ENCODE measurements around the gene MED10. TPM values are rescaled to one million over a fixed set of nuclear protein-coding genes. Genes with fewer than 3 reads are reported as not detected.
"Not testable (repeated sequence)": the region's sequence is repeated elsewhere in the genome, so short reads cannot be mapped to it uniquely, and the experiment has no call there.

The MED10 gene
- total and polyA plus RNA-seq, 4 donors: 18.9 to 34.3 (median 31.4) TPM

GRCh38 chr5:6370580-6370979 lies 7.8 kb downstream of the MED10 start:
- DNase-seq: no peak
- ATAC-seq (ENCODE audit: insufficient read depth, low FRiP score): no peak

DNA sequence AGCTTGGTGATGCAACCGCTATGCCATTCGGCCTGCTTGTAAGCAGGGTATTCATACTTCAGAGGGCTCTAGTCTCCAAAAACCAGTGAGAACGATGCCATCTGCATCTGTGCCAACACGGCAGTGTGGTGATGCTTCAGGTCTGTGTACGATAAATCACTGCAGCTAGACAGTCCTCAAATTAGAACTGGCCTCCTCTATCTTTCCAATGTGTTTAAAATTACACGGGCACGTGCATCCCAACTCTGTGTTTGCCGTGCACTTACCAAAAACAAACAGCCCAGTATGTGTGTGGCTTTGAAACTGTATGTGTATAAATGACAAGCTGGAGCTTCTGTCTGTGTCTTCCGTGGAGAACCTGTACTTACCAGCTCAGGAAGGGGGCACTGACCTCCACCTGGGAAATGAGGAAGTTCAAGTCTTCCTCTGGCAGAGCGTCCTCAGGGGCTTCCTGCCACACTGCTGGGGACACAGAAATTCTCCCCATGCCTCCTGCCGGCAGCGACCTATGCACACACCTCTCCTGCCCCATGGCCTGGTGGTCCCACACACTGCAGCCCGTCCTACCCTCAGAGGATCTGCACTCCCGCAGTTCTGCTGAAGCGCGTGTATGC lies 12.3 kb downstream of the MED10 start:
- TF ChIP-seq, protein P1, sequence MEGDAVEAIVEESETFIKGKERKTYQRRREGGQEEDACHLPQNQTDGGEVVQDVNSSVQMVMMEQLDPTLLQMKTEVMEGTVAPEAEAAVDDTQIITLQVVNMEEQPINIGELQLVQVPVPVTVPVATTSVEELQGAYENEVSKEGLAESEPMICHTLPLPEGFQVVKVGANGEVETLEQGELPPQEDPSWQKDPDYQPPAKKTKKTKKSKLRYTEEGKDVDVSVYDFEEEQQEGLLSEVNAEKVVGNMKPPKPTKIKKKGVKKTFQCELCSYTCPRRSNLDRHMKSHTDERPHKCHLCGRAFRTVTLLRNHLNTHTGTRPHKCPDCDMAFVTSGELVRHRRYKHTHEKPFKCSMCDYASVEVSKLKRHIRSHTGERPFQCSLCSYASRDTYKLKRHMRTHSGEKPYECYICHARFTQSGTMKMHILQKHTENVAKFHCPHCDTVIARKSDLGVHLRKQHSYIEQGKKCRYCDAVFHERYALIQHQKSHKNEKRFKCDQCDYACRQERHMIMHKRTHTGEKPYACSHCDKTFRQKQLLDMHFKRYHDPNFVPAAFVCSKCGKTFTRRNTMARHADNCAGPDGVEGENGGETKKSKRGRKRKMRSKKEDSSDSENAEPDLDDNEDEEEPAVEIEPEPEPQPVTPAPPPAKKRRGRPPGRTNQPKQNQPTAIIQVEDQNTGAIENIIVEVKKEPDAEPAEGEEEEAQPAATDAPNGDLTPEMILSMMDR (IDR thresholded peaks at IDR 0.05; ENCODE audit: control extremely low read depth, extremely low read depth): no peak
- Histone ChIP-seq H3K9ac (ENCODE audit: insufficient read depth in 1 of 2, low read length in 2 of 2) (no peak overlapping the region), H3K27me3 (ENCODE audit: control insufficient read depth in 3 of 3, insufficient read depth in 3 of 3, low read length in 2 of 3) (no peaks in the 10 kb centered on the region), H3K36me3 (ENCODE audit: control insufficient read depth in 4 of 4, insufficient read depth in 4 of 4, low read length in 4 of 4) (peaks cover 3 to 38% (median 10%) of the 10 kb centered on the region in 4 donors), H3K4me3 (no peak overlapping the region), H3K4me1 (ENCODE audit: control insufficient read depth in 5 of 5, insufficient read depth in 5 of 5, low read length in 5 of 5) (peaks cover 0 to 3% (median 0%) of the 10 kb centered on the region in 5 donors), H3K27ac (ENCODE audit: low read depth in 1 of 2, low read length in 1 of 2) (no peak overlapping the region), H3K9me3 (ENCODE audit: control insufficient read depth in 4 of 4, insufficient read depth in 3 of 4, low read length in 3 of 4) (peaks cover 0 to 2% (median 0%) of the 10 kb centered on the region in 4 donors)
- no peak for ATAC-seq (ENCODE audit: insufficient read depth, low FRiP score)
- DNase-seq: no peak
- WGBS, 2 donors: 47 to 67% methylated on average over 16 of the region's 16 CpGs

More at GRCh38 chr5:6370580-6370979, 7.8 kb downstream of the MED10 start:
- Histone ChIP-seq H3K36me3 (ENCODE audit: control insufficient read depth in 4 of 4, insufficient read depth in 4 of 4, low read length in 4 of 4) (peaks cover 34 to 55% (median 40%) of the 10 kb centered on the region in 4 donors), H3K9me3 (ENCODE audit: control insufficient read depth in 4 of 4, insufficient read depth in 3 of 4, low read length in 3 of 4) (no peaks in the 10 kb centered on the region), H3K27ac (ENCODE audit: low read depth in 1 of 2, low read length in 1 of 2) (no peak overlapping the region), H3K9ac (ENCODE audit: insufficient read depth in 1 of 2, low read length in 2 of 2) (no peak overlapping the region), H3K27me3 (ENCODE audit: control insufficient read depth in 3 of 3, insufficient read depth in 3 of 3, low read length in 2 of 3) (no peaks in the 10 kb centered on the region), H3K4me3 (no peak overlapping the region), H3K4me1 (ENCODE audit: control insufficient read depth in 5 of 5, insufficient read depth in 5 of 5, low read length in 5 of 5) (peaks cover 0 to 2% (median 0%) of the 10 kb centered on the region in 5 donors)
- TF ChIP-seq, protein P1 (IDR thresholded peaks at IDR 0.05; ENCODE audit: control extremely low read depth, extremely low read depth): no peak
- 91% methylated on average over 13 of the region's 13 CpGs for WGBS, 2 donors

DNA sequence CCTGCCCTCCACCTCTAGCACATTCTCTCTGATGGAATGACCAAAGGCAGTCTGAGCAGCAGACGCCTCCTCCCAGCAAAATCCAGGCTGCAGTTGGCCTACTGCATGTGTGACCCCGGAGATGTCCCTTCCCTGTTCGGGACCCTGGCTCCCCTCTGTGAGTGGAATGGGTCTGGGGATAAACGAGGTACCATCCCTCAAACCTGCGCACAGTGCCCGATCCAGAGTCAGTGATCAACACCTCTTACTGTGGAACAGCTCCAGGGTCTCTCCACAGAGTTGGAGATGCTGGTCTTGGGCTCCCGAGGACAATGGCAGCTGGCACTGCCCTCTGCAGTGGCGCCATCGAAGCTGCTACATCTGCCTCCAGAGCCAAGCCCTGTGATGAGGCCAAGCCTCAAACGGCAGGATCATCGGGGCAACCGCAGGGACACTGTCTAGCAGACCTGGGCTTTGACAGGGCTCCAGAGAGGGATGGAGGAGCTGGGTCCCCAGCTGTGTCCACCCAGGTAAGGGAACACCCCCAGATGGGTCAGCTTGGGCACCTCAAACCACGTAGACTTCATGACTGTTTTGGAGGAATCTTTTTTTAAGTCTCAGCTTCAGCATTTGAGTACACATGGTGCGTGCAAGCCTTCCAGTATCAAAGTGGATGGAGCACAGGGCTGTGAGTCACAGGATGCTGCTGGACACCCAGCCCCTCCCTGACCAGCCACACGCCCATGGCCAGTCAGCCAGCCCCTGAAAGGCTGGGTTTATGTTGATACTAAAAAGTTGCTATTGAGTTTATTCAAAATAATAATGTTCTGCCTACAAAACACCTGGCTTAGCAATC lies 13.0 kb downstream of the MED10 start:
- ATAC-seq (ENCODE audit: insufficient read depth, low FRiP score): no peak
- no peak for DNase-seq
- Histone ChIP-seq H3K9me3 (ENCODE audit: control insufficient read depth in 4 of 4, insufficient read depth in 3 of 4, low read length in 3 of 4) (peaks cover 0 to 2% (median 0%) of the 10 kb centered on the region in 4 donors), H3K36me3 (ENCODE audit: control insufficient read depth in 4 of 4, insufficient read depth in 4 of 4, low read length in 4 of 4) (peaks cover 0 to 32% (median 5%) of the 10 kb centered on the region in 4 donors), H3K9ac (ENCODE audit: insufficient read depth in 1 of 2, low read length in 2 of 2) (no peak overlapping the region), H3K27me3 (ENCODE audit: control insufficient read depth in 3 of 3, insufficient read depth in 3 of 3, low read length in 2 of 3) (no peaks in the 10 kb centered on the region), H3K4me1 (ENCODE audit: control insufficient read depth in 5 of 5, insufficient read depth in 5 of 5, low read length in 5 of 5) (peaks cover 0 to 3% (median 0%) of the 10 kb centered on the region in 5 donors), H3K4me3 (no peak overlapping the region), H3K27ac (ENCODE audit: low read depth in 1 of 2, low read length in 1 of 2) (no peak overlapping the region)
- TF ChIP-seq, protein P1 (IDR thresholded peaks at IDR 0.05; ENCODE audit: control extremely low read depth, extremely low read depth): no peak
- WGBS, 2 donors: 94 to 96% methylated on average over 15 of the region's 15 CpGs

- H3K27ac ChIP-seq (ENCODE audit: low read depth in 1 of 2, low read length in 1 of 2); H3K4me1 ChIP-seq (ENCODE audit: control insufficient read depth in 5 of 5, insufficient read depth in 5 of 5, low read length in 5 of 5); H3K9ac ChIP-seq (ENCODE audit: insufficient read depth in 1 of 2, low read length in 2 of 2); H3K27me3 ChIP-seq (ENCODE audit: control insufficient read depth in 3 of 3, insufficient read depth in 3 of 3, low read length in 2 of 3); H3K4me3 ChIP-seq; DNase-seq; ATAC-seq (ENCODE audit: insufficient read depth, low FRiP score); H3K9me3 ChIP-seq (ENCODE audit: control insufficient read depth in 4 of 4, insufficient read depth in 3 of 4, low read length in 3 of 4): not testable (repeated sequence)
- 98 to 99% methylated on average over 4 of the region's 5 CpGs for WGBS, 2 donors
- H3K36me3 ChIP-seq (ENCODE audit: control insufficient read depth in 4 of 4, insufficient read depth in 4 of 4, low read length in 4 of 4): peaks cover 0 to 20% (median 2%) of the 10 kb centered on the region in 4 donors
These were observed 14.8 kb downstream of the MED10 start for GRCh38 chr5:6363454-6364011.
